BE2C (cell line): ENCODE results near the gene PTGDS.

Source experiments
- DNase-seq: peaks from one replicate; pipeline ENCODE4 v3.0.0-alpha.2; 2020
- H3K27me3 ChIP-seq: fragments of 250-450 bp; sonication (Bioruptor Pico); 2 replicates; pipeline ENCODE4 v1.5.1; 2020; ENCODE audit warnings: mild to moderate bottlenecking
- H3K36me3 ChIP-seq: fragments of 250-450 bp; sonication (Bioruptor Pico); 2 replicates; pipeline ENCODE4 v1.5.1; 2020; ENCODE audit warnings: mild to moderate bottlenecking
- H3K4me1 ChIP-seq: fragments of 250-450 bp; sonication (Bioruptor Pico); 2 replicates; pipeline ENCODE4 v1.5.1; 2020
- H3K4me3 ChIP-seq: 2 replicates; pipeline ENCODE4 v1.5.1; 2011; ENCODE audit warnings: low read depth, low read length
- H3K9me3 ChIP-seq: fragments of 250-450 bp; sonication (Bioruptor Pico); 2 replicates; pipeline ENCODE4 v1.5.1; 2020
- CTCF ChIP-seq: IDR thresholded peaks from 2 replicates; pipeline ENCODE4 v1.5.1; 2012; ENCODE audit warnings: mild to moderate bottlenecking, low read depth, low read length

PTGDS gene

GRCh38 chr9:136995362-136995761, 18.1 kb downstream of the PTGDS start:
- no peaks in the 10 kb centered on the region for H3K9me3 ChIP-seq
- peaks cover 12% of the 10 kb centered on the region for H3K36me3 ChIP-seq
- no peak for DNase-seq
- peaks cover 19% of the 10 kb centered on the region for H3K4me1 ChIP-seq
- no peak for TF ChIP-seq CTCF
- no peaks in the 10 kb centered on the region for H3K27me3 ChIP-seq
- no peak overlapping the region for H3K4me3 ChIP-seq

- no peak overlapping the region for H3K4me3 ChIP-seq
- H3K36me3 ChIP-seq: peaks cover 12% of the 10 kb centered on the region
- DNase-seq: peak; percentile 53
- H3K4me1 ChIP-seq: peaks cover 19% of the 10 kb centered on the region
- H3K9me3 ChIP-seq: no peaks in the 10 kb centered on the region
- TF ChIP-seq CTCF: no peak
- no peaks in the 10 kb centered on the region for H3K27me3 ChIP-seq
Observed at GRCh38 chr9:136995772-136996311, 18.5 kb downstream of the PTGDS start.

- no peak for TF ChIP-seq CTCF
- peak; percentile 42 for DNase-seq
- Histone ChIP-seq H3K27me3 (no peaks in the 10 kb centered on the region), H3K4me1 (peaks cover 19% of the 10 kb centered on the region), H3K4me3 (no peak within 1 kb of the TSS), H3K9me3 (no peaks in the 10 kb centered on the region), H3K36me3 (peaks cover 12% of the 10 kb centered on the region)
Observed at GRCh38 chr9:136996361-136997292, 19.3 kb downstream of the PTGDS start, which contains the start of gene CLIC3. Gene CLIC3 (minus strand): TSS chr9:136996568. CDS start chr9:136996543, 25 bp downstream.

- Histone ChIP-seq H3K27me3 (no peaks in the 10 kb centered on the region), H3K9me3 (no peaks in the 10 kb centered on the region), H3K4me3 (no peak overlapping the region), H3K4me1 (peaks cover 19% of the 10 kb centered on the region), H3K36me3 (peaks cover 12% of the 10 kb centered on the region)
- TF ChIP-seq CTCF: no peak
- no peak for DNase-seq
Observed at GRCh38 chr9:136997371-136997770, 20.1 kb downstream of the PTGDS start.

- TF ChIP-seq CTCF: no peak
- no peaks in the 10 kb centered on the region for H3K27me3 ChIP-seq
- no peak overlapping the region for H3K4me3 ChIP-seq
- peaks cover 12% of the 10 kb centered on the region for H3K36me3 ChIP-seq
- H3K9me3 ChIP-seq: no peaks in the 10 kb centered on the region
- H3K4me1 ChIP-seq: peaks cover 19% of the 10 kb centered on the region
- DNase-seq: no peak
Observed at GRCh38 chr9:136997830-136998234, 20.5 kb downstream of the PTGDS start.
